Muscle layer of duodenum (tissue), 2 donors: Measurements from ENCODE around the gene SVOP.
"Not testable (repeated sequence)": the region's sequence is repeated elsewhere in the genome, so short reads cannot be mapped to it uniquely, and the experiment has no call there.

Source experiments
- H3K27ac ChIP-seq: one replicate; pipeline ENCODE4 v1.7.0; 2013; ENCODE audit warnings: mild to moderate bottlenecking, low read length
- H3K27me3 ChIP-seq: one replicate; pipeline ENCODE4 v1.7.0; 2013; ENCODE audit warnings: low read depth, mild to moderate bottlenecking, control low read depth, low read length
- H3K36me3 ChIP-seq, 2 donors: one replicate each; pipeline ENCODE4 v1.7.0; 2013; ENCODE audit warnings: low read length in 2 of 2, control low read depth in 1 of 2, mild to moderate bottlenecking in 1 of 2; ENCODE audit not compliant: insufficient read depth in 2 of 2, control insufficient read depth in 1 of 2
- H3K4me1 ChIP-seq, 2 donors: one replicate each; pipeline ENCODE4 v1.7.0; 2013; ENCODE audit warnings: low read length in 2 of 2, mild to moderate bottlenecking in 2 of 2, control low read depth in 1 of 2, moderate library complexity in 1 of 2; ENCODE audit not compliant: insufficient read depth in 2 of 2, control insufficient read depth in 1 of 2
- H3K4me3 ChIP-seq, 2 donors: one replicate each; pipeline ENCODE4 v1.7.0; 2013; ENCODE audit warnings: low read length in 2 of 2, low read depth in 1 of 2, mild to moderate bottlenecking in 1 of 2
- H3K9me3 ChIP-seq, 2 donors: one replicate each; pipeline ENCODE4 v1.7.0; 2013; ENCODE audit warnings: low read length in 2 of 2, control low read depth in 1 of 2, mild to moderate bottlenecking in 1 of 2; ENCODE audit not compliant: control insufficient read depth in 1 of 2
- donor health status: healthy.

Gene SVOP

GRCh38 chr12:108995370-108995992 is 25.4 kb downstream of the SVOP start:
- H3K4me1 ChIP-seq, result no peaks in the 10 kb centered on the region
- no peak overlapping the region for H3K4me3 ChIP-seq
- H3K27ac ChIP-seq, result no peak overlapping the region
- H3K27me3 ChIP-seq, result peaks cover 4% of the 10 kb centered on the region
- H3K36me3 ChIP-seq, result no peaks in the 10 kb centered on the region
- no peaks in the 10 kb centered on the region for H3K9me3 ChIP-seq

DNA sequence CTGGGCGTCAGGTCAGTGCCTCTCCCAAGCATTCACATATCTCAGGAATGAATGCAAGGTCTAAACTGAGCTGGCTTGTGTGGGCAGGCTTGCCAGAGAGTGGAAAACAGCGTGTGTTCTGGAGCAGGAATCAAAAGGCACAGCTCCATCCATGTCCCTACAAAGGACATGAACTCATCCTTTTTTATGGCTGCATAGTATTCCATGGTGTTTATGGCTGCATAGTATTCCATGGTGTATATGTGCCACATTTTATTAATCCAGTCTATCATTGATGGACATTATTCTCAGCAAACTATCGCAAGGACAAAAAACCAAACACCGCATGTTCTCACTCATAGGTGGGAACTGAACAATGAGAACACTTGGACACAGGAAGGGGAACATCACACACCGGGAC is 30.8 kb downstream of the SVOP start:
- not testable (repeated sequence) for H3K9me3 ChIP-seq, H3K4me1 ChIP-seq, H3K27me3 ChIP-seq, H3K4me3 ChIP-seq, H3K27ac ChIP-seq, H3K36me3 ChIP-seq

DNA sequence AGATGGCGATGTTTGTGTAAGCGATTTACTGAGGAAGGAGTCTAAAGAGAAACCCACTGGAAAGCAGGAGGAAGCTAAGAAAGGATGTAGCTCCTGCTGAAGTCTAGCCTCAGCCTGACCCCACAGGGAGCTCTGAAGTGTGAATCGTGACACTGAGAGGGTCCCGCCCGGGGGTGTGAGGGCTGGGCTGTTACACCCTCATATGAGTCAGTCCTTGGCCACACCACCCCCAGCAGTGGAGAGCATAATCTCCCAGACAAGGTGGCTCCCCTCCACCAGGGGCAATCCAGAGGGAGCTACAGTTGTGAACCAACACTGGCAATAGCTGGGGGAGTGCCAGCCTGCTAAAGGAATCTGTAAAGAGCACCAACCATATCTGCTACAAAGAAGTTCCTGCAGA is 31.5 kb downstream of the SVOP start:
- Histone ChIP-seq H3K4me1 (no peaks in the 10 kb centered on the region), H3K27me3 (peaks cover 4% of the 10 kb centered on the region), H3K36me3 (no peaks in the 10 kb centered on the region), H3K4me3 (no peak overlapping the region), H3K27ac (no peak overlapping the region), H3K9me3 (no peaks in the 10 kb centered on the region)

DNA sequence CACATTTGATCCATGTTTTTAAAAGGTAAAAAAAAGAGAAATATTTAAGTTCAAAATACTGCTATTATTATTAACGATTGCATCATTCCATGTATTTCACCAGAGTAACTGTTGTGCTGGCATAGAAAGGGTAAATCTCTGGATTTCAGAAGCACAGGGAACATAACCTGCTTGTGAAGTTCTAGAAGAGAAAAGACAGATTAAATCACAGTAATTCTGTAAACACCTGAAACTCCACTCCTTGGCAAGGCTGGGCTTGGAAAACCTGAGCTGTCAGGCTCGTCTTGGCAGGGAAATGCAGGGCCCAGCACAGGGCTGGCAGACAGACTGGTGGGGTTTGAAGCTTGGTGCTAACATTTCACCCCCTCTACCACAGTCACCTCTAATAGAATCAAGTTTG is 35.1 kb downstream of the SVOP start:
- Histone ChIP-seq H3K36me3 (no peaks in the 10 kb centered on the region), H3K4me3 (no peak overlapping the region), H3K4me1 (no peaks in the 10 kb centered on the region), H3K9me3 (no peaks in the 10 kb centered on the region), H3K27ac (no peak overlapping the region), H3K27me3 (no peaks in the 10 kb centered on the region)

DNA sequence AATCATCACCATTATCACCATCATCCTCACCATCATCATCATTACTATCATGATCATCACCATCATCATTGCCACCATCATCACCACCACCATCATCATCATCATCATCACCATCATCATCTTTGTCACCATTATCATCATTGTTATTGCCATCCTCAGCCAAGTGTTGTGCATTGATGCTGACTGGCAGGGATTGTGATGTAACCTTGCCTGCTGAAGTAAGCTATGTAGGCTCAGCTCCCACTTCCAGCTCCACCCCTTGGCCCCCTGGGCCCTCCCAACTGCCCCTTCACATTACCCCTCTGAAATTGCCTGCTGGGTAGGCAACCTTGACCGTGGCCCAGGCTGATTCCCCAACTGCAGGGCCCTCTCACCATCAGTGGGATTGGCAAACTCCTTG is 37.6 kb downstream of the SVOP start:
- Histone ChIP-seq H3K27ac (no peak overlapping the region), H3K36me3 (no peaks in the 10 kb centered on the region), H3K4me1 (no peaks in the 10 kb centered on the region), H3K4me3 (no peak overlapping the region), H3K9me3 (no peaks in the 10 kb centered on the region), H3K27me3 (no peaks in the 10 kb centered on the region)

DNA sequence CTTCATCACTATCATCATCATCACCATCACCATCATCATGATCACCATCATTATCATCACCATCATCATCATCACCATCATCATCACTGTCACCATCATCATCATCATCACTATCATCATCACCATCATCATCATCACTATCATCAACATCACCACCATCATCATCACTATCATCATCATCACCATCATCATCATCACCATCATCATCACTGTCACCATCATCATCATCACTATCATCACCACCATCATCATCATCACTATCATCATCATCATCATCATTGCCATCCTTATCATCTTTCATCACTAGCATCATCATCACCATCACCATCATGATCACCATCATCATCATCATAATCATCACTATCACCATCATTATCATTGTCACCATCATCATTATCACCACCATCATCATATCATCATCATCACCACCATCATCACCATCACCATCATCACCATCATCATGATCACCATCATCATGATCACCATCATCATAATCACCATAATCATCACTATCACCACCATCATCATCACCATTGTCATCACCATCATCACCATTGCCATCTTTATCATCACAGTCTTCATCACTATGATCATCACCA is 38.1 kb downstream of the SVOP start:
- Histone ChIP-seq H3K36me3 (no peaks in the 10 kb centered on the region), H3K27me3 (no peaks in the 10 kb centered on the region), H3K4me3 (no peak overlapping the region)

GRCh38 chr12:108981835-108982234 is 39.0 kb downstream of the SVOP start:
- Histone ChIP-seq H3K4me1 (no peaks in the 10 kb centered on the region), H3K27me3 (no peaks in the 10 kb centered on the region), H3K4me3 (no peak overlapping the region), H3K9me3 (no peaks in the 10 kb centered on the region), H3K27ac (no peak overlapping the region), H3K36me3 (no peaks in the 10 kb centered on the region)

More for the DNA sequence above, 38.1 kb downstream of the SVOP start:
- H3K9me3 ChIP-seq, result no peaks in the 10 kb centered on the region
- H3K27ac ChIP-seq, result no peak overlapping the region
- H3K4me1 ChIP-seq, result no peaks in the 10 kb centered on the region

GRCh38 chr12:108980831-108981618 is 39.8 kb downstream of the SVOP start:
- Histone ChIP-seq H3K4me1 (no peaks in the 10 kb centered on the region), H3K4me3 (no peak overlapping the region), H3K27ac (no peak overlapping the region), H3K36me3 (no peaks in the 10 kb centered on the region), H3K27me3 (no peaks in the 10 kb centered on the region), H3K9me3 (no peaks in the 10 kb centered on the region)

GRCh38 chr12:108977360-108977759 is 43.5 kb downstream of the SVOP start:
- H3K36me3 ChIP-seq, result no peaks in the 10 kb centered on the region
- H3K27ac ChIP-seq, result no peak overlapping the region
- no peak overlapping the region for H3K4me3 ChIP-seq
- no peaks in the 10 kb centered on the region for H3K9me3 ChIP-seq
- H3K4me1 ChIP-seq, result no peaks in the 10 kb centered on the region
- H3K27me3 ChIP-seq, result no peaks in the 10 kb centered on the region

GRCh38 chr12:108975024-108975593 is 45.8 kb downstream of the SVOP start:
- H3K4me3 ChIP-seq, result no peak overlapping the region
- H3K4me1 ChIP-seq, result no peaks in the 10 kb centered on the region
- no peaks in the 10 kb centered on the region for H3K27me3 ChIP-seq
- H3K27ac ChIP-seq, result no peak overlapping the region
- H3K9me3 ChIP-seq, result no peaks in the 10 kb centered on the region
- H3K36me3 ChIP-seq, result no peaks in the 10 kb centered on the region

- H3K4me3 ChIP-seq, result no peak overlapping the region
- no peaks in the 10 kb centered on the region for H3K4me1 ChIP-seq
- H3K27ac ChIP-seq, result no peak overlapping the region
- no peaks in the 10 kb centered on the region for H3K9me3 ChIP-seq
- no peaks in the 10 kb centered on the region for H3K27me3 ChIP-seq
- no peaks in the 10 kb centered on the region for H3K36me3 ChIP-seq
These were observed 47.2 kb downstream of the SVOP start for GRCh38 chr12:108973629-108974152.
